Prostate gland (tissue), 2 donors: Measurements from ENCODE around the gene ETNPPL.

Experiments
- CTCF ChIP-seq, 4 experiments: fragments of 200-600 bp in 2 of 4; fragments of 450-650 bp in 2 of 4; sonication (generic) in 2 of 4; IDR thresholded peaks; 1 replicate in 3 of 4; 2 replicates in 1 of 4; pipeline ENCODE4 v1.5.1; 2016 to 2019; ENCODE audit warnings: antibody characterized with exemption in 4 of 4, mild to moderate bottlenecking in 2 of 4, moderate library complexity in 2 of 4
- POLR2A ChIP-seq: fragments of 450-650 bp; IDR thresholded peaks from one replicate; pipeline ENCODE4 v1.6.1; 2016; ENCODE audit warnings: antibody characterized with exemption, mild to moderate bottlenecking
- POLR2AphosphoS5 ChIP-seq: sonication (generic); formaldehyde crosslinking; IDR thresholded peaks from one replicate; pipeline ENCODE4 v1.6.1; 2017; ENCODE audit warnings: antibody characterized with exemption

GRCh38 chr4:108772402-108772801, 9.5 kb upstream of the ETNPPL start:
- TF ChIP-seq CTCF (IDR thresholded peaks at IDR 0.05) = no peak
- TF ChIP-seq POLR2A = no peak
- TF ChIP-seq POLR2AphosphoS5 = no peak
